RWPE2 (cell line): ENCODE data around the gene MRNIP.

Experiments used
- ATAC-seq: fragments of 200-7000 bp; cut with Tn5 transposase; 3 replicates; pipeline ENCODE4 v1.9.1; 2021; ENCODE audit warnings: low read depth
- DNase-seq: peaks from one replicate; pipeline ENCODE4 v3.0.0-alpha.2; 2020; ENCODE audit warnings: low spot score
- H3K27ac ChIP-seq: fragments of 450-650 bp; 2 replicates; pipeline ENCODE4 v1.5.1; 2017; ENCODE audit warnings: mild to moderate bottlenecking; ENCODE audit not compliant: poor library complexity, severe bottlenecking
- H3K27me3 ChIP-seq: fragments of 250-450 bp; sonication (Bioruptor Pico); 2 replicates; pipeline ENCODE4 v1.5.1; 2021; ENCODE audit warnings: mild to moderate bottlenecking, moderate library complexity; ENCODE audit not compliant: insufficient read depth, poor library complexity, severe bottlenecking
- H3K36me3 ChIP-seq: fragments of 250-450 bp; sonication (Bioruptor Pico); 2 replicates; pipeline ENCODE4 v1.5.1; 2020; ENCODE audit warnings: low read depth, mild to moderate bottlenecking, moderate library complexity
- H3K4me1 ChIP-seq: fragments of 250-450 bp; sonication (Bioruptor Pico); 2 replicates; pipeline ENCODE4 v1.5.1; 2021; ENCODE audit warnings: mild to moderate bottlenecking, moderate library complexity; ENCODE audit not compliant: insufficient read depth, poor library complexity, severe bottlenecking
- H3K4me3 ChIP-seq: fragments of 250-450 bp; sonication (Bioruptor Pico); 2 replicates; pipeline ENCODE4 v1.5.1; 2021; ENCODE audit warnings: mild to moderate bottlenecking, moderate library complexity; ENCODE audit not compliant: severe bottlenecking
- H3K9me3 ChIP-seq: fragments of 250-450 bp; sonication (Bioruptor Pico); 2 replicates; pipeline ENCODE4 v1.5.1; 2021; ENCODE audit warnings: mild to moderate bottlenecking, moderate library complexity; ENCODE audit not compliant: severe bottlenecking
- TF ChIP-seq, protein P1 (sequence below): fragments of 450-650 bp; IDR thresholded peaks from one replicate; pipeline ENCODE4 v1.5.1; 2017; ENCODE audit warnings: mild to moderate bottlenecking, moderate library complexity; ENCODE audit not compliant: poor library complexity, severe bottlenecking

The MRNIP gene

DNA sequence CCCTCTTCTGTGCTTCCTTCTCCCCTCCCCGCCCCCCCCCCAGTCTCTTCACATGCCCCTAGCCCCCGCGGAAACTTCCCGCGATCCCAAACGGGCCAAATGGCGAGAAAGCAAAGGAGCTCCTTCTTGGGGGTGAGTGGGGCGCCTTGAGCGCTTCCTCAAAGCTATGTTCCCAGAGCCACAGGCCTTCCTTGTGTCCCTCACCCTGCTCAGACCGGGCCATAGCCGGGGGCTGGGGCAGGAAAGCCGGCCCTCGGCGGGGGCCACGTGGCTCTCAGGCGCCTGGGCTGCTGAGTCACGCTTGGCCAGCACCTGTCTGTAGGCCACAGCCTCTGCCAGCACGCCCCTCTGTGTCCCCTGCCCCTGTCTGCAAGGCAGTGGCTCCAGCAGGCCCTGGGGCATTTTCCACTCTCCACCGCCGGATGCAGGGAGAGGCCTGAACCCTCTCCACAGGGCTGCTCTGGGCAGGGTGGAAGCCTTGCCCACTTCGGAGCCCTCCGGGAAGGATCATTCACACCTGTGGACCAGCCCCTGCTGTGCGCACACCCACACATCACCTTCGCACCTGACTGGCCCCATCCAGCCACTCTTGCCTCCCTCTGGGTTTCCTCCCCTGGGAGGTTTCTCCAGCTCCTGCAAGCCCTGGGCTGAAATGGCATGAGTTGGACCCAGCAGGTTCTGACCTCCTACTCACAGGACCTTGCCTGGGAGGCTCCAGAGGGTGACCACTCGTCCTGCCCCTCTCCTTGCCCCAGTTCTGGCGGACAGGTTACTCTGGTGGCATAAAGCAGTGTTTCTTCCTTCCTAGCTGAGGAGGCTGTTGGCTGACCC is 39.1 kb downstream of the MRNIP start:
- Histone ChIP-seq H3K4me3 (no peak overlapping the region), H3K27me3 (no peaks in the 10 kb centered on the region), H3K4me1 (peaks cover 25% of the 10 kb centered on the region), H3K36me3 (peaks cover 30% of the 10 kb centered on the region), H3K27ac (peak overlapping the region; percentile 68), H3K9me3 (no peaks in the 10 kb centered on the region)
- peak; percentile 87 for DNase-seq
- peak; percentile 20 for ATAC-seq
- TF ChIP-seq, protein P1, sequence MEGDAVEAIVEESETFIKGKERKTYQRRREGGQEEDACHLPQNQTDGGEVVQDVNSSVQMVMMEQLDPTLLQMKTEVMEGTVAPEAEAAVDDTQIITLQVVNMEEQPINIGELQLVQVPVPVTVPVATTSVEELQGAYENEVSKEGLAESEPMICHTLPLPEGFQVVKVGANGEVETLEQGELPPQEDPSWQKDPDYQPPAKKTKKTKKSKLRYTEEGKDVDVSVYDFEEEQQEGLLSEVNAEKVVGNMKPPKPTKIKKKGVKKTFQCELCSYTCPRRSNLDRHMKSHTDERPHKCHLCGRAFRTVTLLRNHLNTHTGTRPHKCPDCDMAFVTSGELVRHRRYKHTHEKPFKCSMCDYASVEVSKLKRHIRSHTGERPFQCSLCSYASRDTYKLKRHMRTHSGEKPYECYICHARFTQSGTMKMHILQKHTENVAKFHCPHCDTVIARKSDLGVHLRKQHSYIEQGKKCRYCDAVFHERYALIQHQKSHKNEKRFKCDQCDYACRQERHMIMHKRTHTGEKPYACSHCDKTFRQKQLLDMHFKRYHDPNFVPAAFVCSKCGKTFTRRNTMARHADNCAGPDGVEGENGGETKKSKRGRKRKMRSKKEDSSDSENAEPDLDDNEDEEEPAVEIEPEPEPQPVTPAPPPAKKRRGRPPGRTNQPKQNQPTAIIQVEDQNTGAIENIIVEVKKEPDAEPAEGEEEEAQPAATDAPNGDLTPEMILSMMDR: no peak

DNA sequence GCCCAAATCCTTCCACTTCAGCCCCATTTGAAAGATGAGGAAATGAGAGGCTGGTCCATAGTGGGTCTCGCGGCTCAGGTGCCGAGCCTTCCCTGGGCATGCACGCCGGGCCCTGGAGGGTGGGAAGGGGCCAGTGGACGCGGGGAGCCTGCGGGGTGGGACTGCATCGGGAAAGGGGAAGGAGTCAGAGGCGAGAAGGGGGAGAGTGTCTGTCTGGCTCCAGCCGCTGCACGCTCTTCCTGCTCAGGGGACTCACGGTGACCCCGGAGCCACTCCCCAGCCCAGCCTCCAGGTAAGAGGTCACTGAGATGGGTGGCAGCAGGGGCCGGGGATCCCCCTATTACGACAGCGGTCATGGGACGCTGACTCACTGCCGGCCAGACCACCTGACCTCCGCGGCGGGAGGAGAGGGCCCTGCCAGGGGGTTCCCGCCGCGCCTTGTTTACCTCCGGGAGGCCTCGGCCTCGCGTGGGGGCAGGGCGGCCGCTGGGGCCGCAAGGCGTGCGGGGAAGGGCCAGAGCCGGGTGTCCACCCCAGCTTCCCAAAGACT is 39.8 kb downstream of the MRNIP start:
- ATAC-seq (peak; percentile 50), DNase-seq (peak; percentile 98)
- Histone ChIP-seq H3K4me1 (peaks cover 25% of the 10 kb centered on the region), H3K36me3 (peaks cover 30% of the 10 kb centered on the region), H3K4me3 (no peak overlapping the region), H3K27ac (peak overlapping the region; percentile 68), H3K27me3 (no peaks in the 10 kb centered on the region), H3K9me3 (no peaks in the 10 kb centered on the region)
- TF ChIP-seq, protein P1: no peak

DNA sequence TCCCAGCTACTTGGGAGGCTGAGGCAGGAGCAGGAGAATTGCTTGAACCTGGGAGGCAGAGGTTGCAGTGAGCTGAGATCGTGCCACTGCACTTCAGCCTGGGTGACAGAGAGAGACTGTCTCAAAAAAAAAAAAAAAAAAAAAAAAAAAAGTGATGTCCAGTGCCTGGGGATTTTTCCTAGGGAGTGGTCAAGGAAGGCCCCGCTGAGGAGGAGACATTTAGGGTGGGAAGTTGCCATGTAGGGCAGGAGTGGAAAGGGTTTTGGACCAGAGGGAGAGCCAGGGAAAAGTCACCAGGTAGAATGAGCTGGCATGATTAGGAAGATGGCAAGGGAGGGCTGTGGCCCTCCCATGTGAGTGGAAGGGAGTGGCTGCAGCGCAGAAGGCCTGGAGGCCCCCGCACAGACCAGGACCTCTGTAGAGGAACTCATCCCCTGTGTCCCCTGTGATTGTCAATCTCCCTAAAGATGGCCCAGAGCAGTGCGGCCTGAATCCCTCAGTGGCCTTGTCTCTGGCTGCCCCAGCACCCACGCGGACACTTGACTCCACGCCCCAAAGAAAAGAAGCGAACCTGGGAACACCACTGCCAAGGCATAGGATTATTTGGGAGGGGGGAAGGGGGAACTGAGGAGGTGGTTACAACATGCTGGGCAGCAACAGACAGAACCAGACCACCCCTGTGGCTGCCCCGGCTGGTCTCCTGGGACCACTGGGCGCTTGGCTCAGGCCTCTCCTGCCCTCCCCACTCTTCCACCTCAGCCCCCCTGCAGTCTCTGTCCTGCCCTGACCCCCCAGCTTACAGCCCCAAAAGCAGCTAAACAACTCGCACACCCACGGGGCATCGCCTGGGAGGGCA is 40.5 kb downstream of the MRNIP start:
- H3K4me1 ChIP-seq: peaks cover 25% of the 10 kb centered on the region
- H3K4me3 ChIP-seq: no peak overlapping the region
- no peaks in the 10 kb centered on the region for H3K27me3 ChIP-seq
- H3K36me3 ChIP-seq: peaks cover 30% of the 10 kb centered on the region
- TF ChIP-seq, protein P1: no peak
- H3K27ac ChIP-seq: peak overlapping the region; percentile 68
- DNase-seq (peak; percentile 66), ATAC-seq (no peak)
- H3K9me3 ChIP-seq: no peaks in the 10 kb centered on the region

DNA sequence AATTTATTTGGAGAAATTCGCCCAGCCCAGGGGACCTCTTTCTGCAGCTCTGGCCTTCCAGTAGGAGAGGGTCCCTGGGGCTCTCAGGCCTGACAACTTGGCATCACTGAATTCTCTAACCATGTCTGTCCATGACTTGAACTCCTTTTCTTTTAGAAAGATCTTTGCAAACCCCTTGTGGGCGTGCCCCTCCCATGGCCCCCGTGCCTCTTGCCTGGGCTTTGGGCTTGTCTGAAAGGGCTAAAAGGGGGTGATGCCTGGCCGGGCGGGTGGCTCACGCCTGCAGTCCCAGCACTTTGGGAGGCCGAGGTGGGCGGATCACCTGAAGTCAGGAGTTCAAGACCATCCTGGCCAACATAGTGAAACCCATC is 41.2 kb downstream of the MRNIP start:
- peaks cover 28% of the 10 kb centered on the region for H3K36me3 ChIP-seq
- no peaks in the 10 kb centered on the region for H3K9me3 ChIP-seq
- H3K27ac ChIP-seq: no peak overlapping the region
- peaks cover 25% of the 10 kb centered on the region for H3K4me1 ChIP-seq
- H3K27me3 ChIP-seq: no peaks in the 10 kb centered on the region
- DNase-seq (no peak), ATAC-seq (no peak)
- H3K4me3 ChIP-seq: no peak overlapping the region
- TF ChIP-seq, protein P1: no peak
